SK-N-SH treated with all-trans-retinoic acid at 6 μM for 48 hours (cell line): ENCODE results near the gene SNTA1.

Experiments used
- BACH2 ChIP-seq: fragments of 250-450 bp; sonication (Bioruptor Pico); IDR thresholded peaks from 2 replicates; pipeline ENCODE4 v1.9.0; 2021; ENCODE audit warnings: mild to moderate bottlenecking, borderline replicate concordance
- CSRNP3 ChIP-seq: fragments of 250-450 bp; sonication (Bioruptor Pico); IDR thresholded peaks from 2 replicates; pipeline ENCODE4 v1.5.1; 2021; ENCODE audit warnings: mild to moderate bottlenecking, moderate library complexity
- OSR1 ChIP-seq: fragments of 250-450 bp; sonication (Bioruptor Pico); IDR thresholded peaks from 2 replicates; pipeline ENCODE4 v1.8.0; 2022; ENCODE audit warnings: moderate library complexity, mild to moderate bottlenecking, inconsistent platforms
- POU6F1 ChIP-seq: fragments of 250-450 bp; sonication (Bioruptor Pico); IDR thresholded peaks from 2 replicates; pipeline ENCODE4 v1.8.0; 2021; ENCODE audit warnings: low read depth, mild to moderate bottlenecking, moderate library complexity, borderline replicate concordance
- RARB ChIP-seq: fragments of 250-450 bp; sonication (Bioruptor Pico); IDR thresholded peaks from 2 replicates; pipeline ENCODE4 v1.8.0; 2021; ENCODE audit warnings: mild to moderate bottlenecking, moderate library complexity
- TCF4 ChIP-seq: fragments of 250-450 bp; sonication (Bioruptor Pico); IDR thresholded peaks from 2 replicates; pipeline ENCODE4 v1.8.0; 2021; ENCODE audit warnings: mild to moderate bottlenecking, moderate library complexity, borderline replicate concordance
- ZNF70 ChIP-seq: fragments of 450-650 bp; formaldehyde crosslinking; IDR thresholded peaks from 2 replicates; pipeline ENCODE4 v1.5.0; 2020; ENCODE audit warnings: mild to moderate bottlenecking, moderate library complexity

- TF ChIP-seq TCF4 (CRISPR knock-in tag) (no peak), BACH2 (CRISPR knock-in tag) (no peak), OSR1 (CRISPR knock-in tag) (no peak), ZNF70 (no peak), POU6F1 (CRISPR knock-in tag) (no peak), CSRNP3 (CRISPR knock-in tag) (no peak), RARB (CRISPR knock-in tag) (no peak)
Observed at GRCh38 chr20:33359399-33360261, 83.9 kb downstream of the SNTA1 start.
